ENCODE results near the gene KCNC2.

DNA sequence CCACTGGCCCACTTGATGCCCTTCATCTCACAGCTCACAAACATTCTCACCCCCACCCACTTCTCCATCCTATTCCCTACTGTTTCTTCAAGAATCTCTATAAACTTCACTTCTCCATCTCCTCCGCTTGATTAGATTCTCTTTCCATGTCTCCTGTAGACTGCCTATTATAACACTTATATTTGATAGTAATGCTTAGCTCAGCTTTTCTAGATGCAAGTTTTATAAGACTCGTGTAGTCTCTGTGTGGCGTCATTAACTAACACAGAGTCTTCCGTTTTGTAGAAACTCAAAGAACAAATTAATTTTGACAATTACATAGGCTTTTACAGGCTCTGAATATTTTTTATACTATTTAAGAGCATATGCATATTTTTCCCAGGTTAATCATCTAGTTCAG, 25.7 kb downstream of the KCNC2 start:
- no peak for TF ChIP-seq CTCF (IDR thresholded peaks at IDR 0.05)
- no peak for TF ChIP-seq ZFX (IDR thresholded peaks at IDR 0.05; ENCODE audit: borderline replicate concordance)
